Inferior parietal cortex (tissue), 1 donor: Measurements from ENCODE around the gene TAGLN2.

Source experiments
- DNase-seq: peaks from one replicate; pipeline ENCODE4 v3.0.0-alpha.2; 2016; ENCODE audit errors: extremely low spot score

Gene TAGLN2

DNA sequence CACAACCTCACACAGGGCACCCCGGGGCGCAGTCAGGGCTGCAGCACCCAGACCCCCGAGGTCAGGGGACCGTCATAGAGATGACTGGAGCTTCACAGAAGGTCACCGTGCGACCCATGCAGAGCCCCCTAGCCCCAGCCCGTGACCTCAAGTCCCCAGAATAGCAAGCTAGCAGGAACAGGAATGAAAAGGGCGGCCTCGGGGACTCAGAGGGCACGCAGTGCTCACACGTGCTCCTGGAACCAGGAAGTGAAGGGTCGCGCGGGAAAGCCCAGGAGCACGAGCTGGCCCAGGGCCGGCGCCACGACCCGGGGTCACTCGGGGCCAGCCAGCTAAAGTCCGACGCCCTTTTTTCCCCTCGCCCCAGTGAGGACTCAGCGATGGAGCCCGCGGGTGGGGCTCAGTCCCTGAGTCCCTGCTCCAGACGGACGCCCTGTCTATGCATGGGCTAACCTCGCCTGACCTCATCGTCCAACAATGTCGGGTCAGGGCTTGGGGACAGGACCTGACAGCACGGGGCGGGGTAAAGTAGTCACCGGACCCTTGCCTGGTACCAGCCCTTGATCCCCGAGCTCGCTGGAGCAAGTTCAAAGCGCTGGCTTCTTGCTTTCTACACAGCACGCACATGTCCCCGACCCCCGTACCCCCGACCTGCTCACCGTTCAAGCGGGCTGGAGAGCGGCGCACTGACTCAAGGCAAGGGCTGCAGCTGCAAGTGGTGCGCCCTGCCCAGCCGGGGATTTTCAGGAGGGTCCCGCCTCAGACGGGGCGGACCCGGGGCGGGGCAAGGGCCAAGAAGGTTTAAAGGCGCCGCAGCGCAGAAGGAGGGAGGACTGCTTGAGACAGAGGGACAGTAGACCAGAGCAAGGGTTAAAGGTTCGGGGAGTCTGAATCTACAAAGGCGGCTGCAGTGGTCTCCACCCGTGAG, at the start of gene TAGLN2:
Gene TAGLN2, minus strand, starts transcription at position 717 of the 928 bp plus-strand sequence. CDS start 4,998 bp downstream, outside the sequence.
- peak; percentile 53 for DNase-seq

DNA sequence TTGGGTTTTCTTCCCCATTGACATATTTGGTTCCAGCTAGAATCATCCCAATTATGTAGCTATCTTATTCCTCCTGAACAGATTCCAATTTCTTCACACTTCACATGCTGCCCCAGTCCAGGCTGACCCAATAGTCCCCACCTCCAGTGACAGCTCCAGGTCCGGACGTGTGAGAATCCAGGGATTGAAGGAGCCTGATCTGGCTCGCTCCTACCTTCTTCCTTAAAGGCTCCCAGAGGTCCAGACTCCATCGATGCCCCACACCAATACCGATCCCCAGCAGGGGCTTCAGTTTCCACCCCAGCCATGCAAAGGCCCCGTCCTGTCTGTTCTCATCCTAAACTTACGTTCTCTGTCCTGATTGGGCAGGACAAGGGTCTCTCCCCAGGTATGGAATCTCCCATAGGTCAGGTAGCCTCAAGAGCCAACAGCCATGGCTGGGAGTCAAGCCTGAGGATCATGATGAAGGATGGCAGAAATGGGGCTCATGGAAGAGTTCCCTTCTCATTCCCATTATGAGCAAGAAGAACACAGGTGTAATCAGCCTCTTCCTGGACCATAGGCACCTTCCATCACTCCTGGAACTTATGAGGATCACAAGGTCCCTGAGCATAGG, 49.2 kb upstream of the TAGLN2 start:
- DNase-seq: no peak

DNA sequence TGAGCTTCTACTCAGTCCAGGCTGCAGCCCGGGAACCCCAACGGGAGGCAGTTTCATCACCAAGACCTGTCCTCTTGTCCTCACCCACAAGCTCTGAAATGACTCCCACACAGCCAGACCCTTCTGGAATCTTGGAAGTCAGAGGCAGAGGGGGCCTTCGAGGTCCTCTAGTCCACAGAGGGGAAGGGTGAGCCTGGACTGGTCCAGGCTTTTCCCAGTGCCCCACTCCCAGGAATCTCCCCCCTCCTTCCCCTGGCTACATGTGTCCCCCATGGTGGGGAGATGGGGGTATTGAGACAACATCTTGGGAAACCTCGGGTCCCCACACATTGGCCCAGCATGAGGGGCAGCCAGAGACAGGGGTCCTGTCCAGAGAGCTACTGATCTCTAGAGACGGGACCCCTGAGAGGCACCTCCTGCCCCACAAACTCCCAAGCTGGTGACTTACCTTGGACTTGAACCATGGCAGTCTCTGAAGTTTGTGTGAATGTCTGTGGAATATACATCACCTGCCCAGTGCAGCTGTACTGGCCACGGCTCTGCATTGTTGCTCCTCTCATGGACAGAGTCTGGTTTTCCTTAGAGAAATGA, 48.1 kb upstream of the TAGLN2 start:
- DNase-seq: no peak

GRCh38 chr1:159972443-159973205, 47.3 kb upstream of the TAGLN2 start:
- DNase-seq: no peak

GRCh38 chr1:159970932-159971342, 45.6 kb upstream of the TAGLN2 start:
- no peak for DNase-seq

DNA sequence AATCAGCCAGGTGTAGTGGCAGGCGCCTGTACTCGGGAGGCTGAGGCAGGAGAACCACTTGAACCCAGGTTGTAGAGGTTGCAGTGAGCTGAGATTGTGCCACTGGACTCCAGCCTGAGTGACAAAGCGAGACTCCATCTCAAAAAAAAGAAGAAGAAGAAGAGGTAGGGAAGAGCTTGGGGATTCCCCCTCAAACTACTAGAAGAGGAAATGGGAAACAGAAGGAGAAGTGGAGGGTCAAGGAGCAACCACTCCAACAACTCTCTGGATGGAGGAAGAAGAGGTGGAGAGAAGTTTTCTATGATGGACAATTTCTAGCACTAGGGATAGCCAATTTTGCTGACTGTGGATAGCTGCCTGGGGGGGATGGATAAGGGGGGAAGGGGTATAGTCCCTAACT, 43.6 kb upstream of the TAGLN2 start:
- no peak for DNase-seq

GRCh38 chr1:159965263-159965662, 40.0 kb upstream of the TAGLN2 start:
- DNase-seq: no peak

GRCh38 chr1:159964144-159964543, 38.8 kb upstream of the TAGLN2 start:
- no peak for DNase-seq

- DNase-seq: no peak
Observed at GRCh38 chr1:159962176-159962575, 36.9 kb upstream of the TAGLN2 start.

- DNase-seq: no peak
Observed at GRCh38 chr1:159961636-159962035, 36.3 kb upstream of the TAGLN2 start.

DNA sequence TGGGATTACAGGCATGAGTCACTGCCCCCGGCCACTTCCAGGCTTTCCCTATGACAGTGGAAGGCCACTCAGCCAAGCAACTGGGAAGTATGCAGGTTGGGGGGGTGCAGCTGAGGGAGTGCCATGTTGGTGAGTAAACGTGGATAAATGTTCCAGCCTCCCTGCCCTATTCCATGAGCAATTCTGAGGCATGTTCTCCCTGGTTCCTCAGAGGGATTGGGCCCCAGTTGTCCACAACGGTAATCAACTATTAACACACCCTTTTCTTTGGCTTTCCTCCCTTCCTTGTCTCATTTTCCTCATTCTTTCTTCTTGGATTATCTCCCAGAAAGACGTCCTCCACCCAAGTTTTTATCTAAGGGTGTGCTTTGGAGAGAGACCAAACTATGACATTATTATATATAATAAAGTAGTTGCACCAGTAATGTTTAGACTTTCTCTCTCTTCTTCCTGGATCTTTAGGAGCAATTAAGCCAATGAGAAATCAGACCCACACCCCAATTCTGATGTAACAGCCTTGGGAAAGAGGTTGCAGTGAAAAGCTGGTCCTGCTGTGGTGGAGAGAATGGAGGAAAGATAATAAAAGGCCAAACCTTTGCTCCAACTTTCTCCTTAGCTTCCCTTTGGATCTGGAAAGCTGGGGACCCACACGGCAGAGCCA, 35.5 kb upstream of the TAGLN2 start:
- DNase-seq: no peak

- no peak for DNase-seq
Observed at GRCh38 chr1:159959451-159959850, 34.1 kb upstream of the TAGLN2 start.

DNA sequence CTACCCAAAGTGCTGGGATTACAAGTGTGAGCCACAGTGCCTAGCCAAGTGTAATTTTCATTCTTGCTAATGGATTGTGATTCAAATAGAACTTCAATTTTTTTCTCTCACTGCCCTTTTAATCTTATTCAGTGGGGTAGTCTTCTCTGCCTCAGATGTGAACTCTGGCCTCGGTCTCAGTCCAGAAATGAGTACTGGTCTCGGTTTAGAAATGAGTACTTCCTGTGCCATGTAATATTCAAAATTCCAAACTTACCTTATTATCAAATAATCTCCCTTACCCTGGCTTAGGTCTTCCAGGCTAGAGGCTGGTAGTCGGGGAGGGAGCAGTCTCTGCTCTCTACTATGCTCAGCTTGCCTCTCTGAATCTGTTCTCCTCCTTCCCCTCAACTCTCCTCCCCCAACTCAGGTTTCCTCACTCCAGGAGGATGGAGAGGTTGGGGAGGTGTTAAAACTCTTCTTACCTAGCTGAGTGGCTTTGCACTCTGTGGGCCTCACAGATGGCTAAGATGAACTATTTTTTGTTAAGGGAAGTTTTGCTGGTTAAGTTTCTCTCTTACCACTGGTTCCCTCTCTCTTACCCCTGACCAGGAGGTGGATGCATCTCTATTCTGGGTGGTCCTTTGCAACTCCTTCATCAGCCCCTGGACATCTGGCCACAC, 33.5 kb upstream of the TAGLN2 start:
- DNase-seq: no peak

DNA sequence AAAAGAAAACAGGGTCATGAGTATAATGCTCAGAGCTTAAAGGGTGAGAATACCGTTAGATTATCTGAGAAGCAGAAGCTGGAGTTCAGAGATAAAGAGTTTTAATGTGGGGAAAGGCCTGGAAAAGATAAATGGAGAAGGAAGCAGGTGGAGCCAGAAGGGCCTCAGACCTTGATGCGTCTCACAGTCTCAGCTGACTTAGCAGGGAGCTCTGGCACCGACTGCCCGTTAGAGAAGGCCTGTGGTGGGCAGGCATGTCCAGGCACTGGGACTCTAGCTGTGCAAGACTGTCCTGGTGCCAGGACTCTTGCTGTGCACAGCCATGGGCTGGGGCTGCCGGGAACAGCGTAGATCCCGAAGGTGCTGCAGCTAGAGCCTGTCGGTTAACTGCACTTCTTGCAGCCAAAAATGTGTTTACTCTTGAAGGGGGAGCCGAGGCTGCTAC, 32.5 kb upstream of the TAGLN2 start:
- DNase-seq: no peak

GRCh38 chr1:159955456-159955855, 30.1 kb upstream of the TAGLN2 start:
- DNase-seq: no peak

- DNase-seq: no peak
Observed at GRCh38 chr1:159953536-159954515, 28.5 kb upstream of the TAGLN2 start, which contains the start of gene SLAMF9. TSS of gene SLAMF9 (minus strand) at chr1:159954237. CDS start at chr1:159954137, 100 bp downstream.

DNA sequence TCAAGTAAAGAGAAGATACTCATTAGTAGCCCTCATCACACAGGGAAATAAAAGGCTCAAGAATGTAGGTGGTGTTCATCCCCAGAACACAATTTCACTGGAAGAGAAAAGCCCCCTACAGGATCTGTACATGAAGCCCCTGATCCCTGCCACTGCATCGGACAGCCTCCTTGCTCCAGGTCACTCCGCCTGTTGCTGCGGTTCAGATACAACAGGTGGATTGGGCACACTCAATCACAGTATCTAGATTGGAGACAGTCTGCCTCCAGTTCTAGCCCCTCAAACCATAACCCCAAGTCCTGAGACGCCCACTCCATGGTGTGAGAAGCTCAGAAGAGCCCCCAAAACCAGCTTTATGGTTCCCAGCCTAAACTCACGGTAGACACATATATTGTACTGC, 27.6 kb upstream of the TAGLN2 start:
- no peak for DNase-seq

DNA sequence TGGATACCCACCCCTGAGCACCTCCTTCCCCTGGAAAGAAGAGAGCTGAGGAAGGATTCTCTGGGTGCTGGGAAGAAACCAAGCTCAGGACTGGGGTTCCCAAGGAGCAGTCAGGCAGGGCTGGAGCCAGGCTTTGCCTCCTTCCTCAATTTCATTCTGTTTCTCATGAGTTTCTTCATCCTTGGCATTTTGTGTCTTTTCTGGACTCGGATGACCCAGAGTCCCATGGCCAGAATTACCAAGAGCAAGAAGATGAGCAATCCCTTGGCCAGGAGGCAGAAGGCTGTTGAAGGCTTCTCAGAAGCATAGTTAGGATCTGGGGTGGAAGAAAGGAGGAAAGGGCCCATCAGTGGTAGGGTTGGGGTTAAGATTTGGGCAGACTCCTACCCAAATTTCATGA, 26.2 kb upstream of the TAGLN2 start:
- DNase-seq: no peak

GRCh38 chr1:159951016-159951415, 25.7 kb upstream of the TAGLN2 start:
- no peak for DNase-seq
